Stimulated activated naive CD8-positive, alpha-beta T cell treated with anti-CD3 and anti-CD28 coated beads, Interleukin-15, Interleukin-2, amounts not matched to agents 100 ng/mL and 50 ng/mL, for 24 hours (primary cell): ENCODE results near the gene NENF.
"Not testable (repeated sequence)": the region's sequence is repeated elsewhere in the genome, so short reads cannot be mapped to it uniquely, and the experiment has no call there.

ENCODE experiments used
- H3K27ac Mint-ChIP-seq: one replicate; pipeline ENCODE4 v1.8.0; 2021; ENCODE audit warnings: mild to moderate bottlenecking, mixed read lengths
- H3K27me3 Mint-ChIP-seq: one replicate; pipeline ENCODE4 v1.8.0; 2021; ENCODE audit warnings: mixed read lengths
- H3K36me3 Mint-ChIP-seq: one replicate; pipeline ENCODE4 v1.8.0; 2021; ENCODE audit warnings: low read depth, mixed read lengths
- H3K4me1 Mint-ChIP-seq: one replicate; pipeline ENCODE4 v1.8.0; 2021; ENCODE audit warnings: low read depth, mixed read lengths
- H3K4me3 Mint-ChIP-seq: one replicate; pipeline ENCODE4 v1.8.0; 2021; ENCODE audit warnings: mild to moderate bottlenecking, mixed read lengths
- H3K9me3 Mint-ChIP-seq: one replicate; pipeline ENCODE4 v1.8.0; 2021; ENCODE audit warnings: mixed read lengths

Gene NENF

GRCh38 chr1:212479188-212479587 is 46.5 kb downstream of the NENF start:
- H3K4me1 Mint-ChIP-seq = peaks cover 27% of the 10 kb centered on the region
- peaks cover 5% of the 10 kb centered on the region for H3K27me3 Mint-ChIP-seq
- H3K36me3 Mint-ChIP-seq = no peaks in the 10 kb centered on the region
- no peak overlapping the region for H3K4me3 Mint-ChIP-seq
- H3K9me3 Mint-ChIP-seq = no peaks in the 10 kb centered on the region
- H3K27ac Mint-ChIP-seq = no peak overlapping the region

GRCh38 chr1:212480711-212481437 is 48.2 kb downstream of the NENF start:
- not testable (repeated sequence) for H3K27ac Mint-ChIP-seq, H3K4me3 Mint-ChIP-seq, H3K9me3 Mint-ChIP-seq, H3K36me3 Mint-ChIP-seq, H3K27me3 Mint-ChIP-seq
- H3K4me1 Mint-ChIP-seq = peaks cover 27% of the 10 kb centered on the region

GRCh38 chr1:212481438-212481767 is 48.7 kb downstream of the NENF start:
- peaks cover 27% of the 10 kb centered on the region for H3K4me1 Mint-ChIP-seq
- H3K36me3 Mint-ChIP-seq = no peaks in the 10 kb centered on the region
- H3K4me3 Mint-ChIP-seq = no peak overlapping the region
- no peaks in the 10 kb centered on the region for H3K9me3 Mint-ChIP-seq
- no peak overlapping the region for H3K27ac Mint-ChIP-seq
- peaks cover 5% of the 10 kb centered on the region for H3K27me3 Mint-ChIP-seq

GRCh38 chr1:212482006-212482636 is 49.4 kb downstream of the NENF start:
- no peak overlapping the region for H3K27ac Mint-ChIP-seq
- peaks cover 24% of the 10 kb centered on the region for H3K4me1 Mint-ChIP-seq
- H3K36me3 Mint-ChIP-seq = no peaks in the 10 kb centered on the region
- peaks cover 2% of the 10 kb centered on the region for H3K27me3 Mint-ChIP-seq
- no peak overlapping the region for H3K4me3 Mint-ChIP-seq
- no peaks in the 10 kb centered on the region for H3K9me3 Mint-ChIP-seq

- no peaks in the 10 kb centered on the region for H3K36me3 Mint-ChIP-seq
- no peak overlapping the region for H3K27ac Mint-ChIP-seq
- no peak overlapping the region for H3K4me3 Mint-ChIP-seq
- no peaks in the 10 kb centered on the region for H3K9me3 Mint-ChIP-seq
- H3K4me1 Mint-ChIP-seq = peaks cover 19% of the 10 kb centered on the region
- no peaks in the 10 kb centered on the region for H3K27me3 Mint-ChIP-seq
Measured at GRCh38 chr1:212482637-212483441, 50.1 kb downstream of the NENF start.

- peaks cover 17% of the 10 kb centered on the region for H3K4me1 Mint-ChIP-seq
- H3K36me3 Mint-ChIP-seq = no peaks in the 10 kb centered on the region
- no peak overlapping the region for H3K4me3 Mint-ChIP-seq
- H3K27ac Mint-ChIP-seq = no peak overlapping the region
- no peaks in the 10 kb centered on the region for H3K9me3 Mint-ChIP-seq
- H3K27me3 Mint-ChIP-seq = no peaks in the 10 kb centered on the region
Measured at GRCh38 chr1:212484701-212485570, 52.2 kb downstream of the NENF start.

GRCh38 chr1:212485571-212485912 is 52.8 kb downstream of the NENF start:
- Mint-ChIP-seq H3K4me1 (peaks cover 17% of the 10 kb centered on the region), H3K27ac (no peak overlapping the region), H3K27me3 (no peaks in the 10 kb centered on the region), H3K36me3 (no peaks in the 10 kb centered on the region), H3K9me3 (no peaks in the 10 kb centered on the region), H3K4me3 (no peak overlapping the region)

GRCh38 chr1:212485913-212486618 is 53.3 kb downstream of the NENF start:
- Mint-ChIP-seq H3K27me3 (no peaks in the 10 kb centered on the region), H3K4me3 (no peak overlapping the region), H3K36me3 (no peaks in the 10 kb centered on the region), H3K27ac (no peak overlapping the region), H3K9me3 (no peaks in the 10 kb centered on the region), H3K4me1 (peaks cover 13% of the 10 kb centered on the region)

- Mint-ChIP-seq H3K27ac (no peak overlapping the region), H3K36me3 (no peaks in the 10 kb centered on the region), H3K4me1 (peaks cover 10% of the 10 kb centered on the region), H3K27me3 (no peaks in the 10 kb centered on the region), H3K4me3 (no peak overlapping the region), H3K9me3 (no peaks in the 10 kb centered on the region)
Measured at GRCh38 chr1:212486619-212486975, 53.9 kb downstream of the NENF start.

GRCh38 chr1:212487286-212487685 is 54.6 kb downstream of the NENF start:
- Mint-ChIP-seq H3K4me3 (no peak overlapping the region), H3K27ac (no peak overlapping the region), H3K36me3 (no peaks in the 10 kb centered on the region), H3K4me1 (peaks cover 4% of the 10 kb centered on the region), H3K9me3 (no peaks in the 10 kb centered on the region), H3K27me3 (no peaks in the 10 kb centered on the region)

- Mint-ChIP-seq H3K27ac (peak overlapping the region; percentile 60), H3K36me3 (no peaks in the 10 kb centered on the region), H3K4me1 (peaks cover 4% of the 10 kb centered on the region), H3K4me3 (no peak overlapping the region), H3K27me3 (no peaks in the 10 kb centered on the region), H3K9me3 (no peaks in the 10 kb centered on the region)
Measured at GRCh38 chr1:212487774-212488435, 55.2 kb downstream of the NENF start.

GRCh38 chr1:212488436-212489283 is 55.9 kb downstream of the NENF start:
- Mint-ChIP-seq H3K27me3 (no peaks in the 10 kb centered on the region), H3K9me3 (no peaks in the 10 kb centered on the region), H3K27ac (no peak overlapping the region), H3K36me3 (no peaks in the 10 kb centered on the region), H3K4me3 (no peak overlapping the region), H3K4me1 (peaks cover 4% of the 10 kb centered on the region)

GRCh38 chr1:212489284-212489859 is 56.7 kb downstream of the NENF start:
- Mint-ChIP-seq H3K4me3 (no peak overlapping the region), H3K9me3 (no peaks in the 10 kb centered on the region), H3K27me3 (no peaks in the 10 kb centered on the region), H3K4me1 (peaks cover 4% of the 10 kb centered on the region), H3K27ac (no peak overlapping the region), H3K36me3 (no peaks in the 10 kb centered on the region)
